ENCODE measurements around the gene FRMD4A. TPM values are rescaled to one million over a fixed set of nuclear protein-coding genes. Genes with fewer than 3 reads are reported as not detected.

The FRMD4A gene
- total RNA-seq, 4 donors from 2014 or later, result 27.5 to 40.4 (median 33.0) TPM

- TF ChIP-seq POLR2A (IDR thresholded peaks at IDR 0.05), result no peak
- no peak for TF ChIP-seq CTCF (IDR thresholded peaks at IDR 0.05)
- intact Hi-C loops (cut with DNase I; ENCODE audit: low total_unique reads), result loop anchor here (5.0 kb wide), 1 partner anchor 374 kb away; no protein-coding TSS in a partner anchor
- no peak overlapping the region for H3K4me3 ChIP-seq (ENCODE audit: low read depth, poor library complexity, severe bottlenecking)
- peak in 1 of 2 donors; percentile 75 for DNase-seq (ENCODE audit: low spot score in 2 of 2)
- 79 to 89% methylated on average over 1 of the region's 1 CpG for WGBS, 2 donors
Observed at GRCh38 chr10:14353291-14353913, 22.7 kb upstream of the FRMD4A start.

GRCh38 chr10:14350006-14350405, 19.3 kb upstream of the FRMD4A start:
- WGBS, 2 donors, result 85 to 92% methylated on average over 4 of the region's 4 CpGs
- H3K4me3 ChIP-seq (ENCODE audit: low read depth, poor library complexity, severe bottlenecking), result no peak overlapping the region
- TF ChIP-seq POLR2A (IDR thresholded peaks at IDR 0.05) (no peak), CTCF (IDR thresholded peaks at IDR 0.05) (no peak)
- intact Hi-C loops (cut with DNase I; ENCODE audit: low total_unique reads), result loop anchor here (5.0 kb wide), 1 partner anchor 377 kb away; no protein-coding TSS in a partner anchor
- peak in 1 of 2 donors; percentile 21 for DNase-seq (ENCODE audit: low spot score in 2 of 2)

- 69 to 76% methylated on average over 2 of the region's 2 CpGs for WGBS, 2 donors
Observed at GRCh38 chr10:14349081-14349480, 18.4 kb upstream of the FRMD4A start.

GRCh38 chr10:14345262-14345661, 14.5 kb upstream of the FRMD4A start:
- 92 to 96% methylated on average over 2 of the region's 2 CpGs for WGBS, 2 donors
- no peak overlapping the region for H3K4me3 ChIP-seq (ENCODE audit: low read depth, poor library complexity, severe bottlenecking)
- no peak for DNase-seq (ENCODE audit: low spot score in 2 of 2)
- TF ChIP-seq CTCF (IDR thresholded peaks at IDR 0.05), result no peak
- no peak for TF ChIP-seq POLR2A (IDR thresholded peaks at IDR 0.05)
- intact Hi-C loops (cut with DNase I; ENCODE audit: low total_unique reads), result no loop called here

More at GRCh38 chr10:14349081-14349480, 18.4 kb upstream of the FRMD4A start:
- DNase-seq (ENCODE audit: low spot score in 2 of 2), result peak in 1 of 2 donors; percentile 63
- no peak for TF ChIP-seq CTCF (IDR thresholded peaks at IDR 0.05)
- TF ChIP-seq POLR2A (IDR thresholded peaks at IDR 0.05), result no peak
- no peak overlapping the region for H3K4me3 ChIP-seq (ENCODE audit: low read depth, poor library complexity, severe bottlenecking)
- intact Hi-C loops (cut with DNase I; ENCODE audit: low total_unique reads), result no loop called here

- TF ChIP-seq POLR2A (IDR thresholded peaks at IDR 0.05) (no peak), CTCF (IDR thresholded peaks at IDR 0.05) (no peak)
- DNase-seq (ENCODE audit: low spot score in 2 of 2), result peak in 1 of 2 donors; percentile 73
- intact Hi-C loops (cut with DNase I; ENCODE audit: low total_unique reads), result no loop called here
- 87 to 92% methylated on average over 5 to 6 of the region's 6 CpGs for WGBS, 2 donors
- no peak overlapping the region for H3K4me3 ChIP-seq (ENCODE audit: low read depth, poor library complexity, severe bottlenecking)
Observed at GRCh38 chr10:14340051-14340744, 9.5 kb upstream of the FRMD4A start.
